ENCODE results near the gene C10orf95. TPM values are rescaled to one million over a fixed set of nuclear protein-coding genes. Genes with fewer than 3 reads are reported as not detected.
A peak's percentile ranks its signal among the peaks of the same experiment; 100 is the strongest.

C10orf95 gene
- total RNA-seq, 3 donors from 2014 or later (not counting 1 experiment from before 2014, with no cell fraction given): 0.25 to 0.41 (median 0.35) TPM

DNA sequence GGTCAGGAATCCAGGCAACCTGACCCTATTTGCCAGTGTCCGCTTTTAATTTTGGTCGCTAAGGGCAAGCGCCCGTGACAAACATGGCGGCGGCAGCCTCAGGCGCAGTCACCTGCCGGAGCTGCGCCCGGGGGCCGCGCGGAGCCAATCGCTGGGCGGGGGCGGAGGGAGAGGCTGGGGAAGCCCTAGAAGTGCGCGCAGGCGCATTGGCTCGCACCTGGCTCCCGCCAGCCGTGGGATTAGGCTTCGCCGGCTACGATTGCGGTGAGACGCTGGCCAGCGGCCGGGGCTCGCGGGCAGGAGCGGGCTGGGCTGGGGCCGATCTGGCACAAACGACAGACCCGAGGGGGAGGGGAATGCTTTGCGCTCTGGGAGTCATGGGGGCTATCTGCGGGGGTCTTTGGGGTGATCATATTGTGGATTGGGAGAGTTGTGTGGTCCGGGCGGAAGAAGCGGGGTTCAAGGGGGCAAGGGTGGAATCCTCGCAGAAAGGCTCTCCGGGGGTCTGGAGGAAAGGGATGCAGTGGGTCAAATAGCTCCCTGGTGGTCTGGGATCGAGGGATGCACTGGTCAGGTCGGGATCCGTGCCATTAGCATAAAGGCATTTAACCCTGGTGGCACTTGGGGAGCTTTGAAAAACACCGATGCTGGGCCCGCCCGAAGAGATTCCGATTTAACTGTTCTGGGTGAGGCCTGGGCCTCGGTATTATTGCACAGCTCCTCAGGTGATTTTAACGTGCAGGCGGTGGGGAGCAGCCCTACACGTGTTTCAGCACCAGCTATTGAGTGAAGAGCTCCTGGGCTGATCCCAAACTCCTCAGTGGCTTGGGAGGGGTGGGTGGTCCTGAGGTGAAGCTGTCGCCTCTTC lies 10.1 kb upstream of the C10orf95 start:
- Mint-ChIP-seq H3K27ac (peak overlapping the region; percentile 80 to 96), H3K27me3 (ENCODE audit: low read depth in 2 of 2) (peaks cover 0 to 2% of the 10 kb centered on the region in 2 donors), H3K9me3 (no peaks in the 10 kb centered on the region), H3K36me3 (no peaks in the 10 kb centered on the region), H3K4me3 (peak overlapping the region; percentile 98), H3K4me1 (peaks cover 22 to 26% of the 10 kb centered on the region in 2 donors)
- H3K9me3 ChIP-seq (ENCODE audit: control insufficient read depth, insufficient read depth, low read length): no peaks in the 10 kb centered on the region
- 3% methylated on average over 54 of the region's 54 CpGs for WGBS (ENCODE audit: insufficient coverage)
- peak; percentile 89 to 97 for DNase-seq
- no peaks in the 10 kb centered on the region for H3K27me3 ChIP-seq (ENCODE audit: control insufficient read depth, insufficient read depth, low read length)
- H3K27ac ChIP-seq (ENCODE audit: low read length): peak overlapping the region; percentile 53
- no peak for TF ChIP-seq CTCF (IDR thresholded peaks at IDR 0.05)
- peaks cover 15% of the 10 kb centered on the region for H3K4me1 ChIP-seq (ENCODE audit: control insufficient read depth, insufficient read depth, low read length)
- peak; percentile 99 to 100 (median 100) for ATAC-seq
- intact Hi-C loops (cut with micrococcal nuclease): loop anchor here (1.0 to 5.0 kb wide), 4 partner anchors 11 to 44 kb away; partner anchors contain the start of genes ACTR1A, CUEDC2, PSD and SUFU
- H3K4me3 ChIP-seq (ENCODE audit: low read length): peak overlapping the region; percentile 77
- no peaks in the 10 kb centered on the region for H3K36me3 ChIP-seq (ENCODE audit: control insufficient read depth, insufficient read depth, low read length)

DNA sequence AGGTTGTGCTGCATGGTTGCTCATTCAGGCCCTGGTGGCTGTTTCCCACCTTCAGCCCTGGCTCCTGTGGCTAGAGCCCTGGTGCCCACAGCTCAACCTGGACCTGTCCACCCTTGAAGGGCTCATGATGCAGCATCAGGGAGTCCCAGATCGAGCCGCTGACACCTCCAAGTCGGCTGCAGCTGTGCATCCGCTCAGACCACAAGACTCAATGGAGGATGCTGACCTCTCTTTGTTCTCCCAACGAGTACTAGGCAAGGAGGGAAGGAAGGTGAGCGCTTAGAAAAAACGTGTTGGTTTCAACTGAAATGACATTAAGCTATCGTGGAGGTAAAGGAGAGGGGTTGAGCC lies 9.5 kb upstream of the C10orf95 start:
- no peak for TF ChIP-seq CTCF (IDR thresholded peaks at IDR 0.05)
- DNase-seq: no peak
- Histone ChIP-seq H3K36me3 (ENCODE audit: control insufficient read depth, insufficient read depth, low read length) (peaks cover 4% of the 10 kb centered on the region), H3K27ac (ENCODE audit: low read length) (peak overlapping the region; percentile 25), H3K27me3 (ENCODE audit: control insufficient read depth, insufficient read depth, low read length) (no peaks in the 10 kb centered on the region), H3K4me3 (ENCODE audit: low read length) (peak overlapping the region; percentile 77), H3K4me1 (ENCODE audit: control insufficient read depth, insufficient read depth, low read length) (peaks cover 15% of the 10 kb centered on the region), H3K9me3 (ENCODE audit: control insufficient read depth, insufficient read depth, low read length) (no peaks in the 10 kb centered on the region)
- ATAC-seq: peak; percentile 3 to 21 (median 14)
- Mint-ChIP-seq H3K9me3 (no peaks in the 10 kb centered on the region), H3K4me3 (peak overlapping the region; percentile 98), H3K27ac (peak overlapping the region; percentile 80 to 96), H3K36me3 (no peaks in the 10 kb centered on the region), H3K27me3 (ENCODE audit: low read depth in 2 of 2) (peaks cover 0 to 2% of the 10 kb centered on the region in 2 donors), H3K4me1 (peaks cover 22 to 26% of the 10 kb centered on the region in 2 donors)
- 23% methylated on average over 8 of the region's 8 CpGs for WGBS (ENCODE audit: insufficient coverage)
- intact Hi-C loops (cut with micrococcal nuclease): loop anchor here (1.0 to 5.0 kb wide), 4 partner anchors 11 to 44 kb away; partner anchors contain the start of genes ACTR1A, CUEDC2, PSD and SUFU

GRCh38 chr10:102458656-102459055 lies 7.3 kb upstream of the C10orf95 start:
- no peaks in the 10 kb centered on the region for H3K27me3 ChIP-seq (ENCODE audit: control insufficient read depth, insufficient read depth, low read length)
- intact Hi-C loops (cut with micrococcal nuclease): no loop called here
- Mint-ChIP-seq H3K9me3 (no peaks in the 10 kb centered on the region), H3K27ac (no peak overlapping the region), H3K4me1 (peaks cover 22 to 26% of the 10 kb centered on the region in 2 donors), H3K27me3 (ENCODE audit: low read depth in 2 of 2) (peaks cover 0 to 2% of the 10 kb centered on the region in 2 donors), H3K36me3 (no peaks in the 10 kb centered on the region), H3K4me3 (no peak overlapping the region)
- 91% methylated on average over 4 of the region's 4 CpGs for WGBS (ENCODE audit: insufficient coverage)
- DNase-seq: no peak
- peaks cover 15% of the 10 kb centered on the region for H3K4me1 ChIP-seq (ENCODE audit: control insufficient read depth, insufficient read depth, low read length)
- peaks cover 11% of the 10 kb centered on the region for H3K36me3 ChIP-seq (ENCODE audit: control insufficient read depth, insufficient read depth, low read length)
- no peak overlapping the region for H3K4me3 ChIP-seq (ENCODE audit: low read length)
- no peak for TF ChIP-seq CTCF (IDR thresholded peaks at IDR 0.05)
- H3K9me3 ChIP-seq (ENCODE audit: control insufficient read depth, insufficient read depth, low read length): no peaks in the 10 kb centered on the region
- no peak overlapping the region for H3K27ac ChIP-seq (ENCODE audit: low read length)
- no peak for ATAC-seq
